H1 (cell line): ENCODE data around the gene GSDME.

Experiments
- KDM1A ChIP-seq: fragments of 200-600, 300-600 bp; sonication (generic); IDR thresholded peaks from 2 replicates; pipeline ENCODE4 v1.7.1; 2016; ENCODE audit warnings: mild to moderate bottlenecking, low read length, borderline replicate concordance
- SP4 ChIP-seq: IDR thresholded peaks from 2 replicates; pipeline ENCODE4 v1.6.1; 2012; ENCODE audit warnings: low read length, inconsistent platforms
- TAF7 ChIP-seq: optimal IDR thresholded peaks from 2 replicates; pipeline ENCODE3; 2011; ENCODE audit warnings: low read depth, mild to moderate bottlenecking, inconsistent platforms, low read length, moderate library complexity, borderline replicate concordance
- TF ChIP-seq, protein P1 (sequence below): IDR thresholded peaks from 2 replicates; pipeline ENCODE4 v1.6.1; 2012; ENCODE audit warnings: inconsistent platforms
- TF ChIP-seq, protein P2 (sequence below), 3 experiments: IDR thresholded peaks; 1 replicate in 2 of 3; 2 replicates in 1 of 3; pipeline versions ENCODE4 v1.5.1 to v1.6.1; 2011; ENCODE audit warnings: low read length in 3 of 3, mild to moderate bottlenecking in 3 of 3, inconsistent platforms in 2 of 3, low read depth in 1 of 3, moderate library complexity in 1 of 3; ENCODE audit not compliant: insufficient read depth in 1 of 3; ENCODE audit errors: control extremely low read depth in 1 of 3

DNA sequence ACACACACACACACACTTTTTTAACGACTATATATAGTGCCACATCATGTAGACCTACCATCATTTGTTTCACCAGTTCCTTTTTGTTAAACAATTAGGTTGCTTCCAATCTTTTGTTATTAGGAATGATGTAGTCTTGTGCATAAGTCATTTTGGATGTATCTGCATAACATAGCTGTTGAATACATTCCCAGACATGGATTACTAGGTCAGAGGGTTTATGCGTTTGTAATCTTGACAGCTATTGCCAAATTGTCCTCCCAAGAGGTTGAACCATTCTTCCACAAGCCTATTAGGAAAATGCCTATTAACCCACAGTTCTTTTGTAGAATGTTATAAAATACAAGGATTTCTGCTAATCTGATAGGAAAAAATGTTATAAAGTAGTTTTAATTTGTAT lies 96.7 kb downstream of the GSDME start:
- TF ChIP-seq, protein P1, sequence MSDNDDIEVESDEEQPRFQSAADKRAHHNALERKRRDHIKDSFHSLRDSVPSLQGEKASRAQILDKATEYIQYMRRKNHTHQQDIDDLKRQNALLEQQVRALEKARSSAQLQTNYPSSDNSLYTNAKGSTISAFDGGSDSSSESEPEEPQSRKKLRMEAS, result no peak
- no peak for TF ChIP-seq KDM1A
- TF ChIP-seq, protein P2, sequence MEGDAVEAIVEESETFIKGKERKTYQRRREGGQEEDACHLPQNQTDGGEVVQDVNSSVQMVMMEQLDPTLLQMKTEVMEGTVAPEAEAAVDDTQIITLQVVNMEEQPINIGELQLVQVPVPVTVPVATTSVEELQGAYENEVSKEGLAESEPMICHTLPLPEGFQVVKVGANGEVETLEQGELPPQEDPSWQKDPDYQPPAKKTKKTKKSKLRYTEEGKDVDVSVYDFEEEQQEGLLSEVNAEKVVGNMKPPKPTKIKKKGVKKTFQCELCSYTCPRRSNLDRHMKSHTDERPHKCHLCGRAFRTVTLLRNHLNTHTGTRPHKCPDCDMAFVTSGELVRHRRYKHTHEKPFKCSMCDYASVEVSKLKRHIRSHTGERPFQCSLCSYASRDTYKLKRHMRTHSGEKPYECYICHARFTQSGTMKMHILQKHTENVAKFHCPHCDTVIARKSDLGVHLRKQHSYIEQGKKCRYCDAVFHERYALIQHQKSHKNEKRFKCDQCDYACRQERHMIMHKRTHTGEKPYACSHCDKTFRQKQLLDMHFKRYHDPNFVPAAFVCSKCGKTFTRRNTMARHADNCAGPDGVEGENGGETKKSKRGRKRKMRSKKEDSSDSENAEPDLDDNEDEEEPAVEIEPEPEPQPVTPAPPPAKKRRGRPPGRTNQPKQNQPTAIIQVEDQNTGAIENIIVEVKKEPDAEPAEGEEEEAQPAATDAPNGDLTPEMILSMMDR (IDR thresholded peaks at IDR 0.05; ENCODE audit: control extremely low read depth in 1 of 3, insufficient read depth in 1 of 3, low read depth in 1 of 3, low read length in 3 of 3), result no peak
- no peak for TF ChIP-seq SP4
- TF ChIP-seq TAF7, result no peak
